IMR-90 (cell line): ENCODE data around the gene SLC7A6. TPM values are rescaled to one million over a fixed set of nuclear protein-coding genes. Genes with fewer than 3 reads are reported as not detected.

Experiments used
- ATAC-seq: fragments of 200-7000 bp; cut with Tn5 transposase; 2 replicates; pipeline ENCODE4 v1.9.1; 2020; ENCODE audit warnings: low read depth, mild to moderate bottlenecking, moderate library complexity
- BruUV-seq: library from RNA; stranded (reverse); fragments of 400-500 nt; replicated peaks from 2 replicates; lab custom pipeline; 2021; lab: Mats Ljungman, UMichigan
- CTCF ChIA-PET: fragments of 300-600 bp; formaldehyde crosslinking; extraction: SDS; loops from one replicate; lab custom pipeline; 2021; ENCODE audit warnings: antibody characterized with exemption; lab: Yijun Ruan, JAX
- POLR2A ChIA-PET: fragments of 300-600 bp; sonication (Branson Sonifier 250); formaldehyde crosslinking; loops from one replicate; lab custom pipeline; 2022; ENCODE audit warnings: antibody characterized with exemption; ENCODE audit not compliant: unreplicated experiment; lab: Charles Lee
- DNase-seq: peaks from one replicate; pipeline ENCODE4 v3.0.0; 2013
- H2AFZ ChIP-seq: replicated peaks from 2 replicates; pipeline ENCODE3; 2013; ENCODE audit warnings: low read length, mild to moderate bottlenecking; ENCODE audit not compliant: poor library complexity
- H2AK5ac ChIP-seq: 2 replicates; pipeline ENCODE4 v1.6.1; 2013; ENCODE audit warnings: low read depth, low read length, inconsistent platforms
- H2AK9ac ChIP-seq: replicated peaks from 2 replicates; pipeline ENCODE3; 2013; ENCODE audit warnings: mild to moderate bottlenecking, low read depth, low read length, moderate library complexity; ENCODE audit not compliant: poor library complexity
- H2BK120ac ChIP-seq: 2 replicates; pipeline ENCODE4 v1.6.1; 2013; ENCODE audit warnings: low read depth, low read length, inconsistent platforms
- H2BK15ac ChIP-seq: 3 replicates; pipeline ENCODE4 v1.6.1; 2013; ENCODE audit warnings: low read depth, low read length, inconsistent platforms
- H2BK20ac ChIP-seq: 2 replicates; pipeline ENCODE4 v1.6.1; 2013; ENCODE audit warnings: low read depth, mild to moderate bottlenecking, inconsistent platforms, low read length, moderate library complexity
- H2BK5ac ChIP-seq: 2 replicates; pipeline ENCODE4 v1.6.1; 2013; ENCODE audit warnings: mild to moderate bottlenecking, low read depth, low read length, inconsistent platforms; ENCODE audit not compliant: poor library complexity, severe bottlenecking
- H3K14ac ChIP-seq: replicated peaks from 2 replicates; pipeline ENCODE4 v1.6.1; 2013; ENCODE audit warnings: low read depth, low read length, inconsistent platforms
- H3K18ac ChIP-seq: 2 replicates; pipeline ENCODE4 v1.6.1; 2013; ENCODE audit warnings: low read depth, low read length, control low read depth
- H3K23ac ChIP-seq: 2 replicates; pipeline ENCODE4 v1.6.1; 2013; ENCODE audit warnings: low read depth, low read length, inconsistent platforms
- H3K27ac ChIP-seq: 2 replicates; pipeline ENCODE4 v1.5.1; 2013; ENCODE audit warnings: mild to moderate bottlenecking, control low read depth, low read length; ENCODE audit not compliant: insufficient read depth
- H3K27me3 ChIP-seq: 2 replicates; pipeline ENCODE4 v1.6.1; 2013; ENCODE audit warnings: low read length; ENCODE audit not compliant: control insufficient read depth, insufficient read depth
- H3K36me3 ChIP-seq: 2 replicates; pipeline ENCODE4 v1.6.1; 2013; ENCODE audit warnings: low read length, mixed read lengths; ENCODE audit not compliant: control insufficient read depth, insufficient read depth
- H3K4ac ChIP-seq: 2 replicates; pipeline ENCODE4 v1.6.1; 2013; ENCODE audit warnings: low read depth, low read length, inconsistent platforms
- H3K4me1 ChIP-seq: 2 replicates; pipeline ENCODE4 v1.6.1; 2013; ENCODE audit warnings: low read length, mixed read lengths; ENCODE audit not compliant: control insufficient read depth, insufficient read depth
- H3K4me2 ChIP-seq: 2 replicates; pipeline ENCODE4 v1.6.1; 2013; ENCODE audit warnings: low read depth, mild to moderate bottlenecking, control low read depth, low read length, moderate library complexity
- H3K4me3 ChIP-seq: 2 replicates; pipeline ENCODE4 v1.5.1; 2013; ENCODE audit warnings: low read depth, mild to moderate bottlenecking, control low read depth, low read length, moderate library complexity; ENCODE audit not compliant: insufficient read depth
- H3K56ac ChIP-seq: 2 replicates; pipeline ENCODE4 v1.6.1; 2013; ENCODE audit warnings: low read length, inconsistent platforms; ENCODE audit not compliant: insufficient read depth; ENCODE audit errors: extremely low read depth
- H3K79me1 ChIP-seq, 2 experiments: 2 replicates each; pipeline ENCODE4 v1.6.1; 2013; ENCODE audit warnings: low read length in 2 of 2, inconsistent platforms in 1 of 2, low read depth in 1 of 2
- H3K9ac ChIP-seq: 2 replicates; pipeline ENCODE4 v1.6.1; 2013; ENCODE audit warnings: low read depth, low read length, control low read depth
- H3K9me1 ChIP-seq: 2 replicates; pipeline ENCODE4 v1.6.1; 2013; ENCODE audit warnings: low read length, inconsistent platforms; ENCODE audit not compliant: insufficient read depth
- H3K9me3 ChIP-seq: 2 replicates; pipeline ENCODE4 v1.6.1; 2013; ENCODE audit warnings: low read length; ENCODE audit not compliant: control insufficient read depth, insufficient read depth
- H4K20me1 ChIP-seq: 2 replicates; pipeline ENCODE4 v1.6.1; 2013; ENCODE audit warnings: low read length, inconsistent platforms; ENCODE audit not compliant: insufficient read depth
- H4K5ac ChIP-seq: 2 replicates; pipeline ENCODE4 v1.6.1; 2013; ENCODE audit warnings: mild to moderate bottlenecking, low read depth, low read length, control low read depth
- H4K8ac ChIP-seq, 2 experiments: 2 replicates each; pipeline ENCODE4 v1.6.1; 2013; ENCODE audit warnings: low read depth in 2 of 2, low read length in 2 of 2, control low read depth in 1 of 2, inconsistent platforms in 1 of 2
- H4K91ac ChIP-seq: 2 replicates; pipeline ENCODE4 v1.6.1; 2013; ENCODE audit warnings: low read depth, low read length, inconsistent platforms; ENCODE audit not compliant: insufficient read depth
- BHLHE40 ChIP-seq: fragments of 150-350 bp; IDR thresholded peaks from 2 replicates; pipeline ENCODE4 v1.6.1; 2016; ENCODE audit warnings: mild to moderate bottlenecking, low read depth, low read length
- FOS ChIP-seq: fragments of 150-350 bp; IDR thresholded peaks from 2 replicates; pipeline ENCODE4 v1.6.1; 2016; ENCODE audit warnings: low read depth, low read length
- MAFK ChIP-seq: IDR thresholded peaks from 2 replicates; pipeline ENCODE4 v1.6.1; 2012; ENCODE audit warnings: low read depth, low read length, improper control_type of control experiment
- MXI1 ChIP-seq: IDR thresholded peaks from 2 replicates; pipeline ENCODE4 v1.6.1; 2012; ENCODE audit warnings: low read depth, mild to moderate bottlenecking, low read length, moderate library complexity, borderline replicate concordance
- NFE2L2 ChIP-seq: fragments of 150-350 bp; IDR thresholded peaks from 2 replicates; pipeline ENCODE4 v1.6.1; 2016; ENCODE audit warnings: low read depth, mild to moderate bottlenecking, low read length
- POLR2A ChIP-seq: IDR thresholded peaks from 2 replicates; pipeline ENCODE4 v1.6.1; 2012; ENCODE audit warnings: mild to moderate bottlenecking, low read depth, low read length
- RCOR1 ChIP-seq: IDR thresholded peaks from 2 replicates; pipeline ENCODE4 v1.6.1; 2012; ENCODE audit warnings: mild to moderate bottlenecking, low read length, improper control_type of control experiment; ENCODE audit not compliant: insufficient replicate concordance
- RFX5 ChIP-seq: IDR thresholded peaks from 2 replicates; pipeline ENCODE4 v1.8.0; 2012; ENCODE audit warnings: low read depth, mild to moderate bottlenecking, low read length, moderate library complexity
- SMC3 ChIP-seq: fragments of 150-350 bp; IDR thresholded peaks from 2 replicates; pipeline ENCODE4 v1.6.1; 2016; ENCODE audit warnings: low read depth, mild to moderate bottlenecking, antibody characterized with exemption, low read length, moderate library complexity
- USF2 ChIP-seq: fragments of 150-350 bp; IDR thresholded peaks from 2 replicates; pipeline ENCODE4 v1.6.1; 2017; ENCODE audit warnings: mild to moderate bottlenecking, antibody characterized with exemption, low read length, low read depth
- WGBS, 2 experiments: methylation state at CpG; one replicate each; pipeline versions ENCODE4 v1.1.5 to v1.1.7; 2013; ENCODE audit warnings: missing lambda C conversion rate in 2 of 2; ENCODE audit not compliant: insufficient read length in 1 of 2; ENCODE audit errors: extremely low coverage in 2 of 2; 5-methylcytosine and 5-hydroxymethylcytosine counted together
- dilution Hi-C: fragments of 300-500 bp; cut with HindIII; formaldehyde crosslinking; loops from one replicate; pipeline ENCODE4 v1.14.3; 2018; ENCODE audit warnings: low sequenced_read_pairs; ENCODE audit not compliant: unreplicated experiment
- in situ Hi-C: fragments of 300-500 bp; cut with MboI; formaldehyde crosslinking; loops from 3 replicates; pipeline ENCODE4 v1.14.3; 2019; ENCODE audit warnings: low sequenced_read_pairs, inconsistent platforms, mixed read lengths
- intact Hi-C: fragments of 100-400 bp; cut with micrococcal nuclease; formaldehyde crosslinking; loops from 2 replicates; pipeline ENCODE4 v1.10.0; 2022
- polyA plus RNA-seq, 3 experiments: library from polyadenylated mRNA; depleted of rRNA; stranded (reverse); fragments of >200 nt; gene quantifications; 2 replicates each; pipeline ENCODE4 v1.2.3, GENCODE V29; 2012; ENCODE audit warnings: low replicate concordance in 1 of 3
- total RNA-seq: library from RNA; depleted of rRNA; stranded (reverse); fragments of >200 nt; gene quantifications from 2 replicates; pipeline ENCODE4 v1.2.3, GENCODE V29; 2012
- TF ChIP-seq, protein P1 (sequence below): fragments of 150-350 bp; IDR thresholded peaks from 2 replicates; pipeline ENCODE4 v1.6.1; 2016; ENCODE audit warnings: low read depth, mild to moderate bottlenecking, low read length, moderate library complexity, borderline replicate concordance
- TF ChIP-seq, protein P2 (sequence below): conservative IDR thresholded peaks from 2 replicates; pipeline ENCODE4 v1.5.1; 2012; ENCODE audit warnings: mild to moderate bottlenecking, low read depth, low read length, improper control_type of control experiment

SLC7A6 gene
- total and polyA plus RNA-seq, 2 of the 4 experiments (the other 2 are of a cell fraction), result 29.4 to 36.1 TPM

DNA sequence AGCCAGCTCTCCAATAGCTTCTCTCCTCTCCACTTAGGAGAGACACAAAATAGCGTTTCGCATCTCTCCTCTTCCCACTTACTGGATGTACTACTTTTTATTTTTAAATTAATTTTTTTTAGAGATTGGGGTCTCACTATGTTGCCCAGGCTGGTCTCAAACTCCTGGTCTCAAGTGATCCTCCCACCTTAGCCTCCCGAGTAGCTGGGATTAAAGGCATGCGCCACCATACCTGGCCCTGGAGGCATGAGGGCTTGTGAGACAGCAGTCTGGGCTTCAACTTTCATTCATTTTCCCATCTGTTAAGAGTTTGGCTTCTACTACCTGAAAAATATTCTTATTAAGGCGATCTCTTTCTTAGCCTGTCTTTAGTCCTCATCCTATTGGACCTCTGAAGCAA is 28.1 kb downstream of the SLC7A6 start:
- in situ Hi-C loops, result no loop called here
- no peaks in the 10 kb centered on the region for H3K27me3 ChIP-seq
- H3K36me3 ChIP-seq, result peaks cover 49% of the 10 kb centered on the region
- H3K4ac ChIP-seq, result no peak overlapping the region
- TF ChIP-seq RFX5, result no peak
- TF ChIP-seq MXI1, result no peak
- TF ChIP-seq NFE2L2, result no peak
- no peak for TF ChIP-seq FOS
- TF ChIP-seq, protein P1, sequence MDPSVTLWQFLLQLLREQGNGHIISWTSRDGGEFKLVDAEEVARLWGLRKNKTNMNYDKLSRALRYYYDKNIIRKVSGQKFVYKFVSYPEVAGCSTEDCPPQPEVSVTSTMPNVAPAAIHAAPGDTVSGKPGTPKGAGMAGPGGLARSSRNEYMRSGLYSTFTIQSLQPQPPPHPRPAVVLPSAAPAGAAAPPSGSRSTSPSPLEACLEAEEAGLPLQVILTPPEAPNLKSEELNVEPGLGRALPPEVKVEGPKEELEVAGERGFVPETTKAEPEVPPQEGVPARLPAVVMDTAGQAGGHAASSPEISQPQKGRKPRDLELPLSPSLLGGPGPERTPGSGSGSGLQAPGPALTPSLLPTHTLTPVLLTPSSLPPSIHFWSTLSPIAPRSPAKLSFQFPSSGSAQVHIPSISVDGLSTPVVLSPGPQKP, result no peak
- no peak for TF ChIP-seq USF2
- TF ChIP-seq, protein P2, sequence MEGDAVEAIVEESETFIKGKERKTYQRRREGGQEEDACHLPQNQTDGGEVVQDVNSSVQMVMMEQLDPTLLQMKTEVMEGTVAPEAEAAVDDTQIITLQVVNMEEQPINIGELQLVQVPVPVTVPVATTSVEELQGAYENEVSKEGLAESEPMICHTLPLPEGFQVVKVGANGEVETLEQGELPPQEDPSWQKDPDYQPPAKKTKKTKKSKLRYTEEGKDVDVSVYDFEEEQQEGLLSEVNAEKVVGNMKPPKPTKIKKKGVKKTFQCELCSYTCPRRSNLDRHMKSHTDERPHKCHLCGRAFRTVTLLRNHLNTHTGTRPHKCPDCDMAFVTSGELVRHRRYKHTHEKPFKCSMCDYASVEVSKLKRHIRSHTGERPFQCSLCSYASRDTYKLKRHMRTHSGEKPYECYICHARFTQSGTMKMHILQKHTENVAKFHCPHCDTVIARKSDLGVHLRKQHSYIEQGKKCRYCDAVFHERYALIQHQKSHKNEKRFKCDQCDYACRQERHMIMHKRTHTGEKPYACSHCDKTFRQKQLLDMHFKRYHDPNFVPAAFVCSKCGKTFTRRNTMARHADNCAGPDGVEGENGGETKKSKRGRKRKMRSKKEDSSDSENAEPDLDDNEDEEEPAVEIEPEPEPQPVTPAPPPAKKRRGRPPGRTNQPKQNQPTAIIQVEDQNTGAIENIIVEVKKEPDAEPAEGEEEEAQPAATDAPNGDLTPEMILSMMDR, result no peak
- TF ChIP-seq SMC3, result no peak
- TF ChIP-seq MAFK, result no peak
- no peak for TF ChIP-seq BHLHE40
- TF ChIP-seq RCOR1, result no peak
- no peak for TF ChIP-seq POLR2A
- no peak overlapping the region for H4K5ac ChIP-seq
- H4K91ac ChIP-seq, result no peak overlapping the region
- no peak overlapping the region for H2AK5ac ChIP-seq
- no peak overlapping the region for H3K4me3 ChIP-seq
- H3K4me2 ChIP-seq, result no peak overlapping the region
- no peak overlapping the region for H3K56ac ChIP-seq
- H3K4me1 ChIP-seq, result peaks cover 9% of the 10 kb centered on the region
- no peak overlapping the region for H4K8ac ChIP-seq
- H3K79me1 ChIP-seq, result peaks cover 32 to 78% of the 10 kb centered on the region in 2 experiments
- H2BK15ac ChIP-seq, result no peak overlapping the region
- intact Hi-C loops, result no loop called here
- no CpG with 5 or more reads among the region's 5 CpGs for WGBS, 2 experiments
- no peak overlapping the region for H2AK9ac ChIP-seq
- no peak overlapping the region for H2AFZ ChIP-seq
- no peak overlapping the region for H3K23ac ChIP-seq
- no peak overlapping the region for H3K27ac ChIP-seq
- dilution Hi-C loops, result no loop called here
- no peak overlapping the region for H3K18ac ChIP-seq
- ATAC-seq (no peak), DNase-seq (no peak)
- H2BK5ac ChIP-seq, result no peak overlapping the region
- no peaks in the 10 kb centered on the region for H3K9me3 ChIP-seq
- no peak overlapping the region for H3K9ac ChIP-seq
- H4K20me1 ChIP-seq, result peaks cover 22% of the 10 kb centered on the region
- CTCF ChIA-PET, result no interaction called here
- H3K9me1 ChIP-seq, result peaks cover 17% of the 10 kb centered on the region
- H3K14ac ChIP-seq, result no peak overlapping the region
- no peak overlapping the region for H2BK20ac ChIP-seq
- no TSS peak for BruUV-seq
- no peak overlapping the region for H2BK120ac ChIP-seq
- POLR2A ChIA-PET, result no interaction called here
